HEK293 (cell line): ENCODE data around the gene AUP1.

Experiments
- FEZF1 ChIP-seq: fragments of 450-650 bp; formaldehyde crosslinking; IDR thresholded peaks from 2 replicates; pipeline ENCODE4 v1.5.1; 2016; ENCODE audit warnings: missing biosample characterization, missing genetic modification characterization
- GLI2 ChIP-seq: fragments of 450-650 bp; formaldehyde crosslinking; IDR thresholded peaks from 2 replicates; pipeline ENCODE4; 2017; ENCODE audit warnings: missing biosample characterization, missing genetic modification characterization, low read depth, borderline replicate concordance
- HIC1 ChIP-seq: fragments of 450-650 bp; formaldehyde crosslinking; IDR thresholded peaks from 2 replicates; pipeline ENCODE4 v1.5.1; 2016; ENCODE audit warnings: missing biosample characterization, missing genetic modification characterization
- HOXA7 ChIP-seq: sonication (generic); formaldehyde crosslinking; IDR thresholded peaks from 2 replicates; pipeline ENCODE4 v1.8.1; 2022; ENCODE audit warnings: missing genetic modification reagents, borderline replicate concordance
- HOXD13 ChIP-seq: sonication (generic); formaldehyde crosslinking; IDR thresholded peaks from 2 replicates; pipeline ENCODE4 v1.8.0; 2022; ENCODE audit warnings: missing genetic modification reagents, borderline replicate concordance
- KLF8 ChIP-seq: fragments of 450-650 bp; formaldehyde crosslinking; IDR thresholded peaks from 2 replicates; pipeline ENCODE4 v1.5.1; 2016; ENCODE audit warnings: missing biosample characterization, missing genetic modification characterization
- SP2 ChIP-seq: fragments of 450-650 bp; formaldehyde crosslinking; IDR thresholded peaks from 2 replicates; pipeline ENCODE4 v1.5.1; 2016; ENCODE audit warnings: missing biosample characterization, missing genetic modification characterization
- ZBTB17 ChIP-seq: fragments of 450-650 bp; formaldehyde crosslinking; IDR thresholded peaks from 2 replicates; pipeline ENCODE4 v1.5.1; 2016; ENCODE audit warnings: missing biosample characterization, missing genetic modification characterization
- ZBTB21 ChIP-seq: fragments of 450-650 bp; formaldehyde crosslinking; IDR thresholded peaks from 2 replicates; pipeline ENCODE4 v1.5.1; 2017; ENCODE audit warnings: missing biosample characterization, missing genetic modification characterization
- ZBTB26 ChIP-seq: fragments of 450-650 bp; formaldehyde crosslinking; optimal IDR thresholded peaks from 2 replicates; pipeline ENCODE3; 2016; ENCODE audit warnings: missing biosample characterization, mild to moderate bottlenecking, missing genetic modification characterization
- ZBTB7A ChIP-seq: fragments of 450-650 bp; formaldehyde crosslinking; IDR thresholded peaks from 2 replicates; pipeline ENCODE4 v1.5.1; 2016; ENCODE audit warnings: low read depth, missing biosample characterization, missing genetic modification characterization
- ZNF169 ChIP-seq: fragments of 450-650 bp; formaldehyde crosslinking; IDR thresholded peaks from 2 replicates; pipeline ENCODE4 v1.5.1; 2016; ENCODE audit warnings: missing biosample characterization, missing genetic modification characterization
- ZNF324 ChIP-seq: fragments of 450-650 bp; formaldehyde crosslinking; IDR thresholded peaks from 2 replicates; pipeline ENCODE4 v1.5.1; 2016; ENCODE audit warnings: missing biosample characterization, missing genetic modification characterization
- ZNF335 ChIP-seq: fragments of 450-650 bp; formaldehyde crosslinking; conservative IDR thresholded peaks from 2 replicates; pipeline ENCODE4 v1.5.1; 2016; ENCODE audit warnings: missing biosample characterization, missing genetic modification characterization
- ZNF473 ChIP-seq: fragments of 450-650 bp; formaldehyde crosslinking; IDR thresholded peaks from 2 replicates; pipeline ENCODE4 v1.5.1; 2017; ENCODE audit warnings: missing biosample characterization, missing genetic modification characterization
- ZNF501 ChIP-seq: fragments of 450-650 bp; formaldehyde crosslinking; IDR thresholded peaks from 2 replicates; pipeline ENCODE4 v1.5.1; 2016; ENCODE audit warnings: missing biosample characterization, missing genetic modification characterization
- ZNF514 ChIP-seq: fragments of 450-650 bp; formaldehyde crosslinking; IDR thresholded peaks from 2 replicates; pipeline ENCODE4 v1.5.1; 2016; ENCODE audit warnings: missing biosample characterization, missing genetic modification characterization
- ZNF544 ChIP-seq: fragments of 450-650 bp; formaldehyde crosslinking; IDR thresholded peaks from 2 replicates; pipeline ENCODE4 v1.5.0; 2017; ENCODE audit warnings: missing biosample characterization, missing genetic modification characterization
- ZNF560 ChIP-seq: fragments of 450-650 bp; formaldehyde crosslinking; IDR thresholded peaks from 2 replicates; pipeline ENCODE4 v1.5.1; 2017; ENCODE audit warnings: missing biosample characterization, missing genetic modification characterization, borderline replicate concordance
- ZNF561 ChIP-seq: fragments of 450-650 bp; IDR thresholded peaks from 2 replicates; pipeline ENCODE4 v1.5.1; 2018; ENCODE audit warnings: missing biosample characterization, missing genetic modification characterization, borderline replicate concordance
- ZNF580 ChIP-seq: fragments of 450-650 bp; formaldehyde crosslinking; IDR thresholded peaks from 2 replicates; pipeline ENCODE4 v1.5.1; 2016; ENCODE audit warnings: missing biosample characterization, missing genetic modification characterization
- ZNF623 ChIP-seq: fragments of 450-650 bp; formaldehyde crosslinking; IDR thresholded peaks from 2 replicates; pipeline ENCODE4 v1.5.1; 2016; ENCODE audit warnings: missing biosample characterization, missing genetic modification characterization
- ZNF670 ChIP-seq: fragments of 450-650 bp; formaldehyde crosslinking; IDR thresholded peaks from 2 replicates; pipeline ENCODE4 v1.5.1; 2016; ENCODE audit warnings: missing biosample characterization, missing genetic modification characterization, low read depth
- ZNF692 ChIP-seq: fragments of 450-650 bp; formaldehyde crosslinking; IDR thresholded peaks from 2 replicates; pipeline ENCODE4 v1.5.1; 2016; ENCODE audit warnings: missing biosample characterization, missing genetic modification characterization
- ZNF747 ChIP-seq: fragments of 450-650 bp; formaldehyde crosslinking; IDR thresholded peaks from 2 replicates; pipeline ENCODE4 v1.5.1; 2016; ENCODE audit warnings: missing biosample characterization, missing genetic modification characterization
- ZNF768 ChIP-seq: fragments of 450-650 bp; formaldehyde crosslinking; IDR thresholded peaks from 2 replicates; pipeline ENCODE4 v1.5.1; 2018; ENCODE audit warnings: missing biosample characterization, mild to moderate bottlenecking, missing genetic modification characterization
- ZNF792 ChIP-seq: fragments of 450-650 bp; formaldehyde crosslinking; IDR thresholded peaks from 2 replicates; pipeline ENCODE4 v1.5.1; 2016; ENCODE audit warnings: missing biosample characterization, missing genetic modification characterization
- ZSCAN16 ChIP-seq: fragments of 450-650 bp; formaldehyde crosslinking; IDR thresholded peaks from 2 replicates; pipeline ENCODE4 v1.5.1; 2016; ENCODE audit warnings: missing biosample characterization, missing genetic modification characterization
- ZXDB ChIP-seq: fragments of 450-650 bp; formaldehyde crosslinking; IDR thresholded peaks from 2 replicates; pipeline ENCODE4 v1.5.1; 2016; ENCODE audit warnings: missing biosample characterization, missing genetic modification characterization
- TF ChIP-seq, protein P1 (sequence below): fragments of 450-650 bp; formaldehyde crosslinking; IDR thresholded peaks from 2 replicates; pipeline ENCODE4 v1.5.1; 2016; ENCODE audit warnings: missing biosample characterization, missing genetic modification characterization
- TF ChIP-seq, protein P2 (sequence below): fragments of 450-650 bp; formaldehyde crosslinking; IDR thresholded peaks from 2 replicates; pipeline ENCODE4 v1.5.1; 2017; ENCODE audit warnings: missing biosample characterization, missing genetic modification characterization
- TF ChIP-seq, protein P3 (sequence below): fragments of 450-650 bp; formaldehyde crosslinking; IDR thresholded peaks from 2 replicates; pipeline ENCODE4 v1.5.1; 2017; ENCODE audit warnings: missing biosample characterization, missing genetic modification characterization

Gene AUP1

GRCh38 chr2:74529357-74530238, at the start of gene AUP1, which contains the start of gene HTRA2 (continued):
- TF ChIP-seq HIC1 (no peak), ZNF324 (peak; percentile 53; the same call in 1 of the 2 replicates), GLI2 (tag by site-specific recombination) (no peak), ZNF561 (tag by site-specific recombination) (no peak), ZBTB7A (tag by site-specific recombination) (peak; percentile 87), ZXDB (tag by site-specific recombination) (peak; percentile 85), ZNF670 (tag by site-specific recombination) (no peak), ZNF692 (tag by site-specific recombination) (no peak), ZNF747 (tag by site-specific recombination) (no peak), ZBTB26 (tag by site-specific recombination) (peak; percentile 83), ZNF544 (tag by site-specific recombination) (no peak), ZNF768 (tag by site-specific recombination) (no peak), SP2 (tag by site-specific recombination) (peak; percentile 92), ZNF580 (tag by site-specific recombination) (no peak), ZNF473 (tag by site-specific recombination) (no peak), FEZF1 (no peak), HOXD13 (CRISPR knock-in tag) (no peak), ZBTB17 (peak; percentile 88), ZNF501 (tag by site-specific recombination) (peak; percentile 86), ZNF169 (tag by site-specific recombination) (no peak), KLF8 (tag by site-specific recombination) (peak; percentile 90), ZNF623 (tag by site-specific recombination) (no peak), HOXA7 (CRISPR knock-in tag) (no peak), ZNF335 (tag by site-specific recombination) (peak; percentile 88), ZSCAN16 (no peak), ZNF792 (no peak), ZNF514 (no peak), ZNF560 (tag by site-specific recombination) (no peak), ZBTB21 (tag by site-specific recombination) (peak; percentile 19; the same call in 1 of the 2 replicates)
- TF ChIP-seq, protein P1, sequence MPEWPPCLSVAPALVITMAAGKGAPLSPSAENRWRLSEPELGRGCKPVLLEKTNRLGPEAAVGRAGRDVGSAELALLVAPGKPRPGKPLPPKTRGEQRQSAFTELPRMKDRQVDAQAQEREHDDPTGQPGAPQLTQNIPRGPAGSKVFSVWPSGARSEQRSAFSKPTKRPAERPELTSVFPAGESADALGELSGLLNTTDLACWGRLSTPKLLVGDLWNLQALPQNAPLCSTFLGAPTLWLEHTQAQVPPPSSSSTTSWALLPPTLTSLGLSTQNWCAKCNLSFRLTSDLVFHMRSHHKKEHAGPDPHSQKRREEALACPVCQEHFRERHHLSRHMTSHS (tag by site-specific recombination) = no peak
- TF ChIP-seq, protein P2, sequence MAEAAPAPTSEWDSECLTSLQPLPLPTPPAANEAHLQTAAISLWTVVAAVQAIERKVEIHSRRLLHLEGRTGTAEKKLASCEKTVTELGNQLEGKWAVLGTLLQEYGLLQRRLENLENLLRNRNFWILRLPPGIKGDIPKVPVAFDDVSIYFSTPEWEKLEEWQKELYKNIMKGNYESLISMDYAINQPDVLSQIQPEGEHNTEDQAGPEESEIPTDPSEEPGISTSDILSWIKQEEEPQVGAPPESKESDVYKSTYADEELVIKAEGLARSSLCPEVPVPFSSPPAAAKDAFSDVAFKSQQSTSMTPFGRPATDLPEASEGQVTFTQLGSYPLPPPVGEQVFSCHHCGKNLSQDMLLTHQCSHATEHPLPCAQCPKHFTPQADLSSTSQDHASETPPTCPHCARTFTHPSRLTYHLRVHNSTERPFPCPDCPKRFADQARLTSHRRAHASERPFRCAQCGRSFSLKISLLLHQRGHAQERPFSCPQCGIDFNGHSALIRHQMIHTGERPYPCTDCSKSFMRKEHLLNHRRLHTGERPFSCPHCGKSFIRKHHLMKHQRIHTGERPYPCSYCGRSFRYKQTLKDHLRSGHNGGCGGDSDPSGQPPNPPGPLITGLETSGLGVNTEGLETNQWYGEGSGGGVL (tag by site-specific recombination) = no peak
- TF ChIP-seq, protein P3, sequence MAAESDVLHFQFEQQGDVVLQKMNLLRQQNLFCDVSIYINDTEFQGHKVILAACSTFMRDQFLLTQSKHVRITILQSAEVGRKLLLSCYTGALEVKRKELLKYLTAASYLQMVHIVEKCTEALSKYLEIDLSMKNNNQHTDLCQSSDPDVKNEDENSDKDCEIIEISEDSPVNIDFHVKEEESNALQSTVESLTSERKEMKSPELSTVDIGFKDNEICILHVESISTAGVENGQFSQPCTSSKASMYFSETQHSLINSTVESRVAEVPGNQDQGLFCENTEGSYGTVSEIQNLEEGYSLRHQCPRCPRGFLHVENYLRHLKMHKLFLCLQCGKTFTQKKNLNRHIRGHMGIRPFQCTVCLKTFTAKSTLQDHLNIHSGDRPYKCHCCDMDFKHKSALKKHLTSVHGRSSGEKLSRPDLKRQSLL = no peak
